SHP77 (cell line): ENCODE data around the gene TRPM6.
"Not testable (repeated sequence)": the region's sequence is repeated elsewhere in the genome, so short reads cannot be mapped to it uniquely, and the experiment has no call there.

ENCODE experiments used
- DNase-seq, 2 experiments: peaks; one replicate each; lab custom pipeline; 2025; lab: John Stamatoyannopoulos, UW

Gene TRPM6, protein sequence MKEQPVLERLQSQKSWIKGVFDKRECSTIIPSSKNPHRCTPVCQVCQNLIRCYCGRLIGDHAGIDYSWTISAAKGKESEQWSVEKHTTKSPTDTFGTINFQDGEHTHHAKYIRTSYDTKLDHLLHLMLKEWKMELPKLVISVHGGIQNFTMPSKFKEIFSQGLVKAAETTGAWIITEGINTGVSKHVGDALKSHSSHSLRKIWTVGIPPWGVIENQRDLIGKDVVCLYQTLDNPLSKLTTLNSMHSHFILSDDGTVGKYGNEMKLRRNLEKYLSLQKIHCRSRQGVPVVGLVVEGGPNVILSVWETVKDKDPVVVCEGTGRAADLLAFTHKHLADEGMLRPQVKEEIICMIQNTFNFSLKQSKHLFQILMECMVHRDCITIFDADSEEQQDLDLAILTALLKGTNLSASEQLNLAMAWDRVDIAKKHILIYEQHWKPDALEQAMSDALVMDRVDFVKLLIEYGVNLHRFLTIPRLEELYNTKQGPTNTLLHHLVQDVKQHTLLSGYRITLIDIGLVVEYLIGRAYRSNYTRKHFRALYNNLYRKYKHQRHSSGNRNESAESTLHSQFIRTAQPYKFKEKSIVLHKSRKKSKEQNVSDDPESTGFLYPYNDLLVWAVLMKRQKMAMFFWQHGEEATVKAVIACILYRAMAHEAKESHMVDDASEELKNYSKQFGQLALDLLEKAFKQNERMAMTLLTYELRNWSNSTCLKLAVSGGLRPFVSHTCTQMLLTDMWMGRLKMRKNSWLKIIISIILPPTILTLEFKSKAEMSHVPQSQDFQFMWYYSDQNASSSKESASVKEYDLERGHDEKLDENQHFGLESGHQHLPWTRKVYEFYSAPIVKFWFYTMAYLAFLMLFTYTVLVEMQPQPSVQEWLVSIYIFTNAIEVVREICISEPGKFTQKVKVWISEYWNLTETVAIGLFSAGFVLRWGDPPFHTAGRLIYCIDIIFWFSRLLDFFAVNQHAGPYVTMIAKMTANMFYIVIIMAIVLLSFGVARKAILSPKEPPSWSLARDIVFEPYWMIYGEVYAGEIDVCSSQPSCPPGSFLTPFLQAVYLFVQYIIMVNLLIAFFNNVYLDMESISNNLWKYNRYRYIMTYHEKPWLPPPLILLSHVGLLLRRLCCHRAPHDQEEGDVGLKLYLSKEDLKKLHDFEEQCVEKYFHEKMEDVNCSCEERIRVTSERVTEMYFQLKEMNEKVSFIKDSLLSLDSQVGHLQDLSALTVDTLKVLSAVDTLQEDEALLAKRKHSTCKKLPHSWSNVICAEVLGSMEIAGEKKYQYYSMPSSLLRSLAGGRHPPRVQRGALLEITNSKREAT (N-terminal part only)

DNA sequence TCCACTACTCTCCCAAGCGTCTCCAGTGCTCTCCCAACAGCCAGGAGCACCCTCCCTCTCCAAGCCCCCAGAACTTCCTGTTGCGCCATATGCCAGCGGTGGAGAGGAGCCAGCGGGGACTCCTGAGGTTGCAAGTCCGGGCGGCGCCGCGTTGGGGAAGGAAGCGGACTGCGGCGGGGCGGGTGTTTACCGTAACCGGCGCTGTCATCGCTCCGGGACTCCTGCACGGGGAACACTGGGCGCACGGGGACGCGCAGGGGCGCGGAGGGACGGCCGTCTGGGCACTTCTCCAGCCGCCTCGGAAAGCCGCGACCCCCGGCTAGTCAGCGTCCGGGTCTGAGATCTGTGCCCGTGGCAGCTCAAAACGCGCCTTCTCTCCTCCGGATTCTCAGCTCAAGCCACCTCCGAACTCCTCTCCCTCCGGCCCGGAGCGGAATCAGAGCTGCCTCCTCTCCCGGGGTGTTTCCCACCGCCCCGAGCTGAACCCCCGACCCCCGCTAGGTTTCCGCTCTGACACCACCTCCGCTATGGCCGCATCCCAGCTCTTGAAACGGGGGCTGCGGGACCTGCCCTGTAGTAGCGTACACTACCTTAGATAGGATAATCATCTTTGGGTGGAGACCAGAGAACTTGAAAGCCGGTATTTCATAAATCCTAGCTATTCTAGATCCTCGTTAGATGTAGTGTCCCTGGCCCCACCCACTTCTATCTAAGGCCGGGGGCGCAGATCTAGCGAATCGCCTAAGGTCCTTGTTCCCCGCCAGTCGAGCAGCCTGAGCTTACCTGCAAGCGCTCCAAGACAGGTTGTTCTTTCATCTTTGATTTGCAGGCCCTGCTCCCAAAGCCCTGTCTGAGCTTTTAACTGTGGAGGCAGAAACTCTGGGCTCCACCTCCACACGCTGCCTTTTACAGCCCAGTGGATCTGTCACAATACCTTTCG is at the start of gene TRPM6:
TRPM6 (minus strand) TSS at position 881 of the 940 bp plus-strand sequence; CDS start at position 816, 65 bp downstream.
- DNase-seq = peak; percentile 34 to 75

DNA sequence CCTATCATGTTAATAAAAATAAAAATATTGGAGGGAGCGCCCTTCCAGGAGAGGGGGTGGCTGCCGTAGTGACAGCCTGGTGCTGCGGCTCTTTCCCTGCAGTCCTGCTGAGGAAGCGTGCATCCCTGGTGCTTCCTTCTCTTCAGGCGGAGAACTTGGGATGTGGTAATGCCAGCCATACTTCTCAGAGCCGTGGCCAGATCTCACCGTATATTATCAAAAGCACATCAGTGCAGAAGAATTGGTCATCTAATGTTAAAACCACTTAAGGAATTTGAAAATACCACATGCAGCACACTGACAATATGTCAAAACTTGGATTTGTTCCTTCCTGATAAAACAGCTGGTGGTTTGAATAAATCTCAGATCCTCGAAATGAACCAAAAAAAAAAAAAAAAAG is 47.3 kb upstream of the TRPM6 start:
- no peak for DNase-seq

DNA sequence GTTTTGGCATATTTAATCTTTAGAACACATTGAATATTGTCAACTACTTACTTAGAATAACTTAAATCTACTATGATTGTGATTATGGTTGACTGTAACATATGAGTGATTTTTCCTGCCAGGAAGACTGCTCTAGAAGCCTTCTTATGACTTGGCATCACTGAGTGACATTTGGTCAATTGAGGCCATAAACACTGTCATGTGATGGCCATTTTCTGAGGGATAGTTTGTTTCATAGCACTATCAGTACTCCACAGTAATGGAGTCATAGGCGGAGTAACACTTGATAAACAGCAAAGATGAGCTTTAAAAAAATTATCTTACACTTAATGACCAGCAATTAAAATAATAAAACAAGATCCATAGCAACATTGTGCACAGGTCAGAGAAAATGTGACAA is 34.0 kb upstream of the TRPM6 start:
- no peak for DNase-seq

DNA sequence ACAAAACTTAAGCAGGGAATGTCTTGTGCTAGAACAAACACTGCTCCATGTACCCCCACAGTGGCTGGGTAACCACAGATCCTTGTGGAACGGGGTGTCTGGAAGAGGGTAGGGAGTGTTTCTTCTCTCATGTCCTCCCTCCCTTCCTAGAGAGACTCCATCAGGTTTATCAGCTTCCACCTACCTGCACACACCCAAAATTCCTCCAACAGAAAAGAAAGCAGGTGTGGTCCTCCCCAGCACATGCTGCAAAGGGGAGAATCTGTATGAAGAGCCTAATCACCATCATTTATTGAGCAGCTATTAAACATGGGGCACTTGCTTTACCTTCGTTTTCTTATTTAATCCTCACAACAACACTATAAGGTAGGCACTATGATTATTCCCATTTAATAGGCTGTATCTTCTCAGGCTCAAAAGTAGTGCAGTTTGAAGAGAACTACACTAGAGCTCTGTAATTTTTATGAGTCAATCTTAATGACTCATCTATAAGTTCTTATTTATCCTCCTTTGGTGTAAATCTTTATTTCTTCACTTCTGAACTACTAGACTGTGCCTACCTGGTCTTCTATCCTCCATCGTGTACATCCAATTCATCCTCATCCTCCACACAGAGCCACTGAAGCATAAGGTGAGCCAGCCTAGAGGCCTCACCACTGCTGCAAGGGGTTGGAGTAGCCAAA is 33.4 kb upstream of the TRPM6 start:
- DNase-seq = no peak

GRCh38 chr9:74910036-74910435 is 22.3 kb upstream of the TRPM6 start:
- no peak for DNase-seq

- no peak for DNase-seq
Observed at GRCh38 chr9:74908665-74909064, 20.9 kb upstream of the TRPM6 start.

DNA sequence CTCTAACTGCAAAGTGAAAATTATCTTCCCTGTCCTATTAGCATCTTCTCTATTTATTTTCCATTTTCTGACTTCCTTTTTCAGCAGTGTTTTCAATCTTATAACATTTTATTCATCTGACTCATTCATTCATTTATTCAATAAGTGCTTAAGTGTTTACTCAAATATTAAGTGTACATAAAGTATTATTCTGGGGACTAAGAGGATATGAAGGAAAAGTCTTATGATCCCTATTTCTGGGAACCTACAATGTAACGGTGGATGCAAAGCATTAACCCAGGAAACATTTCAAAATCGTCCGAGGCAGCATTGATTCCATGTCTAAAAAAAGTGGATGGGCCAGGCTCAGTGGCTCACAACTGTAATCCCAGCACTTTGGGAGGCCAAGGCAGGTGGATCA is 19.4 kb upstream of the TRPM6 start:
- DNase-seq = no peak

- no peak for DNase-seq
Observed at GRCh38 chr9:74901001-74901400, 13.3 kb upstream of the TRPM6 start.

DNA sequence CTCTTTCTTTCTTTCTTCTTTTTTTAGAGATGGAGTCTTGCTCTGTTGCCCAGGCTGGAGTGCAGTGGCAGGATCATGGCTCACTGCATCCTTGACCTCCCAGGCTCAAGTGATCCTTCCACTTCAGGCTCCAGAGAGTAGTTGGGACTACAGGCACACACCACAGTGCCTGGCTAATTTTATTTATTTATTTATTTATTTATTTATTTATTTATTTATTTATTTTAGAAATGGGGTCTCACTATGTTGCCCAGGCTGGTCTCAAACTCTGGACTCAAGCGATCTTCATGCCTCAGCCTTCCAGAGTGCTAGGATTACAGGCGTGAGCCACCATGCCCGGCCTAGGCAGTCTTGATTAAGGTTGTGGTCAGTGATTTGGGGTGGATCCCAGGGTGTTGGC is 728 bp upstream of the TRPM6 start:
- DNase-seq = not testable (repeated sequence)

DNA sequence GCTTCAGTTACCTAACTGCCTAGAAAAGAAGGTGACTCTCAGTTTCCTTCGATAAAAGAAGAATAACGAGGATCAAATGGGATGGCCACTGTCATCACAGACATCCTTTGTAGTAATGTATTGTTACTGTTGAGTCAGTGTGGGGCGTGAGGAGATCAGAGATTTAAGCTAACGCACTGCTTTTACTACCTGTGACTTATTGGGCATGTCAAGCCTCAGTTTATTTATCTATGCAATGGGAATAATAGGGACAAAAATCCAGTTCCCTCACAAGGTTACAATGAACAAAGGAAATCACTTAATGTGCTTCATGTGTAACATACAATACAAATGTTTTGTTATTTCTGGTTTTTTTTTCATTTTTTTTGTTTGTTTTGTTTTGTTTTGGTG is 255 bp upstream of the TRPM6 start:
- DNase-seq = no peak

DNA sequence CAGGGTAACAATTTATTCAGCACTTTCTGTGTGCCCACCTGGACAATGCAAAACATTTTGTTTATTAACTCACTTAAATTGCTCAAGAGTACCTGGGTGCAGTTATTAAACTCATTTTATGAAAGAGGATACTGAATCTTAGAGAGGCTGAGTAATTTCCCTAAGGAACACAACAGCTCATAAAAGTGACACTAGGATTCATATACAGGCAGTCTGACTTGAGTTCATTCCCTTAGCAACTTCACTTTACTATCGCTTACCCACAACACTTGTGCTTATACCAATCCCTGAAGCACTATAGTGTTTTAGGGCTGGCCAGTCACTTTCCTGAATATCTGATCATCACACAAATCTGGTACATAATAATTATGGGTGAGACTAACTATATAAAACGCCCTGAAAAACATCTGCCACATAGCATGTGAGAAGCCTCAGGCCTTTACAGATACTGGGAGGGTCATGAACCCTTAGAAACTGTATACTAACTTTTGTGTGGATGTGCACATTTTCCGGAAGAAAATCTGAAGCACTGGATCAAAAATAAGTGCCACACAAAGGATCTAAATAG is 11.3 kb downstream of the TRPM6 start:
- DNase-seq = no peak

GRCh38 chr9:74875656-74876055 is 12.1 kb downstream of the TRPM6 start:
- no peak for DNase-seq

GRCh38 chr9:74874220-74874619 is 13.5 kb downstream of the TRPM6 start:
- DNase-seq = no peak

GRCh38 chr9:74872619-74873233 is 15.0 kb downstream of the TRPM6 start:
- DNase-seq = no peak

DNA sequence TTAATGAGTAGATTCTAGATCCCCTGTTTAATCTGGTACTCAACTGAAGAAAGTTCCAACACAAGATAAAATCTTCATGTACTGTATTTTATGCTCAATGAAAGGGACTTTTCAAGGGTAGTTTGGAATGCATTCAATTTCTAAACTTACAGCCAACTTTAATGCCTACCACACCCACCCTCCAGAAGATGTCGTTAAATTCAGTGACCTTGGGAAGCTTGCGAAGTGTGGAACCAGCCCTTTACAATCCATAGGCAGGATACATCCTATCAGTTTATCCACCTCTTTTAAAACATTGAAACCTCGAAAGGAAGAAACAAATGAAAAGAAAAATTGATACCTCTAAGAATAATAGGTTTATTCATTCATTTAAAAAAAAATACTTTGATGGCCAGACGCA is 20.2 kb downstream of the TRPM6 start:
- no peak for DNase-seq

- no peak for DNase-seq
Observed at GRCh38 chr9:74865177-74865576, 22.5 kb downstream of the TRPM6 start.

DNA sequence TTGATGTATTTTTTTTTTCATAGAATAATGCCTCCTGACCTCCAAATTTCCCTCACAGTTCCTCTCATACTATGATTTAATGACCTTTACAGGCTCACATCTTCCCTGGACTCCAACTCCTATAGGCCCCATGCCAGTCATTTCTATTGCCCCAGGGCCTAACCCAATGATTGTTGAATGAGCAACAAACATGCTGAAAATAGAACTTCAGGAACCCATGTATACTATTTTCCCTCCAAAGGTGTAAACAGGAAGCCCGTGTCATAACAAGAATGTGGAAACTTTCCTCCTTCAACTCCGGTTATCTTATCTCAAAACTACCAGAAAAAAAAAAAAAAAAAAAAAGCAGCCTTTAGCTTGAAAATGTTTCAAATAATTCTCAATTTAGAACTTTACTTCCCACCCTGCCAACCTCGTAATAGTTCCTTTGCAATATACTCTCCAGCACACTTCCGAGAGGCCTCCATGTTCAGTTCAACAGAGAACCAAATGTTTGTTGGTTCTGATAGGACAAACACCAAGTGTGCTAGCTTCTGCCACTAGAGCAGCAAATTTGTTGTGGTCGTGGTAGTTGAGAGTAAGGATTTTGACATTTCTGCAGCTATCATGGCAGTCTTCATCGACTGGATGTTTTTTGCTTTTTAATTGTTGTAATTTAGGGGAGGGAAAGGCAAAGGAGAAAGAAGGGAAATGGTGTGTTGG is 25.8 kb downstream of the TRPM6 start:
- DNase-seq = no peak

DNA sequence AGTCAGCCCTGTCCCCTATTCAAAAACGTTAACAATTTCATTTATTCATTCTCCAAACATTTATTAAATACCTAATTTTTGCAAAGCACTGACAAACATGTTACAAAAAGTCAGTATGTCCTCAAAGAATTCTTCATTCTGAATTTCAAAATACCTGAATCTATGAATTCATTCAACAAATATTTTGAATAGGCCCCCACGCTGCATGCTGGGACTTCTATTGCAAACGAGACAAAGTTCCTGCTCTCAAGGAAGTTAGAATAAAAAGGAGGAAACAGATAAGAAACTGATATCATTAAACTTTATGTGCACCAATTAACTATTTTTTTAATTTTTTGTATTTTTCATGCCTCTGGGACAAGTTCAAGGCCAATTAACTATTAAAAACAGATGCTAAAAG is 26.6 kb downstream of the TRPM6 start:
- DNase-seq = no peak

GRCh38 chr9:74860247-74860646 is 27.5 kb downstream of the TRPM6 start:
- DNase-seq = not testable (repeated sequence)
